HG03095 (cell line): Measurements from ENCODE around the gene DNMT1.
"Not testable (repeated sequence)": the region's sequence is repeated elsewhere in the genome, so short reads cannot be mapped to it uniquely, and the experiment has no call there.

Source experiments
- ATAC-seq: cut with Tn5 transposase; IDR thresholded peaks from one replicate; pipeline ENCODE4 v1.9.1; 2021; ENCODE audit warnings: moderate library complexity; ENCODE audit not compliant: unreplicated experiment

The DNMT1 gene

GRCh38 chr19:10194500-10195198 is at the start of gene DNMT1:
TSS of gene DNMT1 (minus strand) at chr19:10194953. CDS start at chr19:10194899, 54 bp downstream.
- peak; percentile 72 for ATAC-seq

GRCh38 chr19:10243606-10244005 is 48.9 kb upstream of the DNMT1 start:
- no peak for ATAC-seq

- not testable (repeated sequence) for ATAC-seq
Measured at GRCh38 chr19:10241826-10242449, 47.2 kb upstream of the DNMT1 start.

- no peak for ATAC-seq
Measured at GRCh38 chr19:10238172-10238783, 43.5 kb upstream of the DNMT1 start.

- no peak for ATAC-seq
Measured at GRCh38 chr19:10237702-10238101, 42.9 kb upstream of the DNMT1 start.

- not testable (repeated sequence) for ATAC-seq
Measured at GRCh38 chr19:10235409-10235808, 40.7 kb upstream of the DNMT1 start.

- no peak for ATAC-seq
Measured at GRCh38 chr19:10235003-10235402, 40.2 kb upstream of the DNMT1 start.

GRCh38 chr19:10233946-10234345 is 39.2 kb upstream of the DNMT1 start:
- no peak for ATAC-seq

- ATAC-seq: no peak
Measured at GRCh38 chr19:10231612-10232228, 37.0 kb upstream of the DNMT1 start.

- ATAC-seq: no peak
Measured at GRCh38 chr19:10230861-10231611, 36.3 kb upstream of the DNMT1 start, which contains the start of gene S1PR2. TSS of gene S1PR2 (minus strand) at chr19:10231331. CDS start at chr19:10224905, 6,426 bp downstream.

GRCh38 chr19:10230173-10230860 is 35.6 kb upstream of the DNMT1 start:
- ATAC-seq: no peak

- no peak for ATAC-seq
Measured at GRCh38 chr19:10228920-10229319, 34.2 kb upstream of the DNMT1 start.

GRCh38 chr19:10228393-10228792 is 33.6 kb upstream of the DNMT1 start:
- ATAC-seq: no peak

- ATAC-seq: no peak
Measured at GRCh38 chr19:10227026-10227971, 32.5 kb upstream of the DNMT1 start.

GRCh38 chr19:10226376-10227025 is 31.7 kb upstream of the DNMT1 start:
- ATAC-seq: no peak

- no peak for ATAC-seq
Measured at GRCh38 chr19:10226021-10226375, 31.2 kb upstream of the DNMT1 start.

GRCh38 chr19:10224337-10224736 is 29.6 kb upstream of the DNMT1 start:
- ATAC-seq: no peak

GRCh38 chr19:10223488-10224213 is 28.9 kb upstream of the DNMT1 start:
- ATAC-seq: no peak
